Liver (tissue), 9 donors: ENCODE results near the gene POU5F1. TPM values are rescaled to one million over a fixed set of nuclear protein-coding genes. Genes with fewer than 3 reads are reported as not detected.
"Not testable (repeated sequence)": the region's sequence is repeated elsewhere in the genome, so short reads cannot be mapped to it uniquely, and the experiment has no call there.

Source experiments
- DNase-seq: peaks from one replicate; pipeline ENCODE4 v3.0.0-alpha.2; 2017; ENCODE audit warnings: low spot score
- H3K27ac ChIP-seq, 2 donors: one replicate each; pipeline ENCODE4 v1.7.0; 2013; ENCODE audit warnings: inconsistent platforms in 2 of 2, low read length in 2 of 2, control low read depth in 1 of 2, low read depth in 1 of 2, mild to moderate bottlenecking in 1 of 2
- H3K27me3 ChIP-seq, 4 donors: one replicate each; pipeline versions ENCODE4 v1.6.1 to v1.7.0; 2013; ENCODE audit warnings: low read length in 3 of 4, inconsistent platforms in 1 of 4, mild to moderate bottlenecking in 1 of 4, moderate library complexity in 1 of 4; ENCODE audit not compliant: control insufficient read depth in 4 of 4, insufficient read depth in 4 of 4
- H3K36me3 ChIP-seq, 4 donors: one replicate each; pipeline versions ENCODE4 v1.6.1 to v1.7.0; 2013; ENCODE audit warnings: low read length in 3 of 4, mild to moderate bottlenecking in 3 of 4, low read depth in 1 of 4, moderate library complexity in 1 of 4; ENCODE audit not compliant: control insufficient read depth in 4 of 4, insufficient read depth in 3 of 4
- H3K4me1 ChIP-seq, 4 donors: one replicate each; pipeline versions ENCODE4 v1.6.1 to v1.7.0; 2013; ENCODE audit warnings: low read length in 3 of 4, mild to moderate bottlenecking in 3 of 4, moderate library complexity in 1 of 4; ENCODE audit not compliant: control insufficient read depth in 4 of 4, insufficient read depth in 4 of 4
- H3K4me3 ChIP-seq, 3 donors: one replicate each; pipeline versions ENCODE4 v1.6.1 to v1.7.0; 2013; ENCODE audit warnings: low read length in 3 of 3, control low read depth in 1 of 3, low read depth in 1 of 3, mild to moderate bottlenecking in 1 of 3
- H3K9ac ChIP-seq, 2 donors: one replicate each; pipeline ENCODE4 v1.7.0; 2013; ENCODE audit warnings: low read length in 2 of 2, mild to moderate bottlenecking in 2 of 2, moderate library complexity in 2 of 2, control low read depth in 1 of 2, low read depth in 1 of 2
- H3K9me3 ChIP-seq, 4 donors: one replicate each; pipeline versions ENCODE4 v1.6.1 to v1.7.0; 2013; ENCODE audit warnings: low read length in 3 of 4; ENCODE audit not compliant: control insufficient read depth in 4 of 4
- FOXA1 ChIP-seq: IDR thresholded peaks from 2 replicates; pipeline ENCODE4 v1.6.1; 2016; ENCODE audit warnings: antibody characterized with exemption
- GABPA ChIP-seq, 2 donors: IDR thresholded peaks in 1 of 2; conservative IDR thresholded peaks in 1 of 2; 2 replicates each; pipeline ENCODE4 v1.6.1; 2016; ENCODE audit warnings: antibody characterized with exemption in 2 of 2, mild to moderate bottlenecking in 1 of 2, moderate library complexity in 1 of 2
- JUND ChIP-seq, 2 donors: IDR thresholded peaks; 2 replicates each; pipeline ENCODE4 v1.6.1; 2016; ENCODE audit warnings: antibody characterized with exemption in 2 of 2
- RXRA ChIP-seq, 2 donors: IDR thresholded peaks; 2 replicates each; pipeline ENCODE4 v1.6.1; 2017 to 2018; ENCODE audit warnings: antibody characterized with exemption in 2 of 2, mild to moderate bottlenecking in 1 of 2
- TAF1 ChIP-seq: conservative IDR thresholded peaks from 2 replicates; pipeline ENCODE4 v1.6.1; 2016; ENCODE audit warnings: antibody characterized with exemption, mild to moderate bottlenecking
- WGBS: extraction: QIAGEN DNeasy Blood & Tissue Kit; methylation state at CpG from one replicate; pipeline ENCODE4 v1.1.7; 2013; 5-methylcytosine and 5-hydroxymethylcytosine counted together
- polyA plus RNA-seq, 2 donors: library from polyadenylated mRNA; stranded (reverse) in 1 of 2; unstranded in 1 of 2; fragments of 200-250 nt in 1 of 2; fragments of >200 nt in 1 of 2; fragmentation: Nextera tagmentation in 1 of 2; extraction: Ambion mirVana in 1 of 2; gene quantifications; one replicate each; pipeline versions ENCODE4 v1.2.1 to v1.2.3, GENCODE V29; 2013 to 2015
- total RNA-seq, 2 donors: library from RNA; depleted of rRNA; stranded (reverse); fragments of >200 nt; gene quantifications; one replicate each; pipeline ENCODE4 v1.2.3, GENCODE V29; 2014
- TF ChIP-seq, protein P1 (sequence below): IDR thresholded peaks from 2 replicates; pipeline ENCODE4 v1.6.1; 2016; ENCODE audit warnings: antibody characterized with exemption
- TF ChIP-seq, protein P2 (sequence below): IDR thresholded peaks from 2 replicates; pipeline ENCODE4 v1.6.1; 2016; ENCODE audit warnings: antibody characterized with exemption
- TF ChIP-seq, protein P3 (sequence below): fragments of 150-350 bp; IDR thresholded peaks from 2 replicates; pipeline ENCODE4 v1.5.1; 2017; ENCODE audit warnings: improper control_type of control experiment, low read depth, low read length; ENCODE audit not compliant: missing input control
- TF ChIP-seq, protein P4 (sequence below): IDR thresholded peaks from 2 replicates; pipeline ENCODE4 v1.6.1; 2016; ENCODE audit warnings: antibody characterized with exemption
- donor health status: healthy.
- donor health status: healthy.
- donor health status: healthy.
- donor health status: healthy.
- donor health status: healthy.

The POU5F1 gene
- total and polyA plus RNA-seq, 4 donors: 0.32 to 3.2 TPM; not detected in 2

DNA sequence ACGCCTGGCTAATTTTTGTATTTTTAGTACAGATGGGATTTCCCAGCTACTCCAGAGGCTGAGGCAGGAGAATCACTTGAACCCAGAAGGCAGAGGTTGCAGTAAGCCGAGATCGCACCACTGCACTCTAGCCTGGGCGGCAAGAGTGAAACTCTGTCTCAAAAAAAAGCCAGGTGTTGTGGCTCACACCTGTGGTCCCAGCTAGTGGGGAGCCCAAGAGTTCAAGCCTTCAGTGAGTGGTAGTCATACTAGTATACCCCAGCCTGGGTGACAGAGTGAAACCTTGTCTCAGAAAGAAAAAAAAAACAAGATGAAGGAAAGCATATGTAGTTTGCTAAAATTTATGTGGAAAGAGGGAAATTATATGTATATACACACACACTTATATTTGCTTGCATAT lies 20.0 kb upstream of the POU5F1 start:
- Histone ChIP-seq H3K27me3 (no peaks in the 10 kb centered on the region), H3K4me3 (no peak overlapping the region), H3K27ac (no peak overlapping the region), H3K4me1 (no peaks in the 10 kb centered on the region), H3K36me3 (peaks cover 0 to 2% (median 0%) of the 10 kb centered on the region in 4 donors), H3K9me3 (no peaks in the 10 kb centered on the region), H3K9ac (no peak overlapping the region)
- no peak for DNase-seq
- TF ChIP-seq, protein P1, sequence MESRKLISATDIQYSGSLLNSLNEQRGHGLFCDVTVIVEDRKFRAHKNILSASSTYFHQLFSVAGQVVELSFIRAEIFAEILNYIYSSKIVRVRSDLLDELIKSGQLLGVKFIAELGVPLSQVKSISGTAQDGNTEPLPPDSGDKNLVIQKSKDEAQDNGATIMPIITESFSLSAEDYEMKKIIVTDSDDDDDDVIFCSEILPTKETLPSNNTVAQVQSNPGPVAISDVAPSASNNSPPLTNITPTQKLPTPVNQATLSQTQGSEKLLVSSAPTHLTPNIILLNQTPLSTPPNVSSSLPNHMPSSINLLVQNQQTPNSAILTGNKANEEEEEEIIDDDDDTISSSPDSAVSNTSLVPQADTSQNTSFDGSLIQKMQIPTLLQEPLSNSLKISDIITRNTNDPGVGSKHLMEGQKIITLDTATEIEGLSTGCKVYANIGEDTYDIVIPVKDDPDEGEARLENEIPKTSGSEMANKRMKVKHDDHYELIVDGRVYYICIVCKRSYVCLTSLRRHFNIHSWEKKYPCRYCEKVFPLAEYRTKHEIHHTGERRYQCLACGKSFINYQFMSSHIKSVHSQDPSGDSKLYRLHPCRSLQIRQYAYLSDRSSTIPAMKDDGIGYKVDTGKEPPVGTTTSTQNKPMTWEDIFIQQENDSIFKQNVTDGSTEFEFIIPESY: no peak
- no peak for TF ChIP-seq FOXA1
- no peak for TF ChIP-seq GABPA (IDR thresholded peaks at IDR 0.05 in 1 of 2, conservative IDR thresholded peaks at IDR 0.05 in 1 of 2)
- TF ChIP-seq, protein P2, sequence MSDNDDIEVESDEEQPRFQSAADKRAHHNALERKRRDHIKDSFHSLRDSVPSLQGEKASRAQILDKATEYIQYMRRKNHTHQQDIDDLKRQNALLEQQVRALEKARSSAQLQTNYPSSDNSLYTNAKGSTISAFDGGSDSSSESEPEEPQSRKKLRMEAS: no peak
- TF ChIP-seq, protein P3, sequence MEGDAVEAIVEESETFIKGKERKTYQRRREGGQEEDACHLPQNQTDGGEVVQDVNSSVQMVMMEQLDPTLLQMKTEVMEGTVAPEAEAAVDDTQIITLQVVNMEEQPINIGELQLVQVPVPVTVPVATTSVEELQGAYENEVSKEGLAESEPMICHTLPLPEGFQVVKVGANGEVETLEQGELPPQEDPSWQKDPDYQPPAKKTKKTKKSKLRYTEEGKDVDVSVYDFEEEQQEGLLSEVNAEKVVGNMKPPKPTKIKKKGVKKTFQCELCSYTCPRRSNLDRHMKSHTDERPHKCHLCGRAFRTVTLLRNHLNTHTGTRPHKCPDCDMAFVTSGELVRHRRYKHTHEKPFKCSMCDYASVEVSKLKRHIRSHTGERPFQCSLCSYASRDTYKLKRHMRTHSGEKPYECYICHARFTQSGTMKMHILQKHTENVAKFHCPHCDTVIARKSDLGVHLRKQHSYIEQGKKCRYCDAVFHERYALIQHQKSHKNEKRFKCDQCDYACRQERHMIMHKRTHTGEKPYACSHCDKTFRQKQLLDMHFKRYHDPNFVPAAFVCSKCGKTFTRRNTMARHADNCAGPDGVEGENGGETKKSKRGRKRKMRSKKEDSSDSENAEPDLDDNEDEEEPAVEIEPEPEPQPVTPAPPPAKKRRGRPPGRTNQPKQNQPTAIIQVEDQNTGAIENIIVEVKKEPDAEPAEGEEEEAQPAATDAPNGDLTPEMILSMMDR: no peak
- TF ChIP-seq RXRA (IDR thresholded peaks at IDR 0.05): no peak
- WGBS: 81% methylated on average over 4 of the region's 4 CpGs

DNA sequence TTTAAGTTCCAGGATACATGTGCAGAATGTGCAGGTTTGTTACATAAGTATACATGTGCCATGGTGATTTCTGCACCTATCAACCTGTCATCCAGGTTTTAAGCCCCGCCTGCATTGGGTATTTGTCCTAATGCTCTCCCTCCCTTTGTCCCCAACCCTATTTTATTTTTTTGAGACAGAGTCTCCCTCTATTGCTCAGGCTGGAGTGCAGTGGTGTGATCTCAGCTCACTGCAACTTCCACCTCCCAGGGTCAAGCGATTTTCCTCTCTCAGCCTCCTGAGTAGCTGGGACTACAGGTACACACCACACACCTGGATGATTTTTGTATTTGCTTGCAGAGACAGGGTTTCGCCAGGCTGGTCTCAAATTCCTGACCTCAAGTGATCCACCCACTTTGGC lies 18.7 kb upstream of the POU5F1 start:
- H3K9ac ChIP-seq, H3K4me1 ChIP-seq, H3K9me3 ChIP-seq, H3K27ac ChIP-seq, H3K27me3 ChIP-seq, DNase-seq, H3K4me3 ChIP-seq, H3K36me3 ChIP-seq: not testable (repeated sequence)
- WGBS: 91% methylated on average over 3 of the region's 3 CpGs

DNA sequence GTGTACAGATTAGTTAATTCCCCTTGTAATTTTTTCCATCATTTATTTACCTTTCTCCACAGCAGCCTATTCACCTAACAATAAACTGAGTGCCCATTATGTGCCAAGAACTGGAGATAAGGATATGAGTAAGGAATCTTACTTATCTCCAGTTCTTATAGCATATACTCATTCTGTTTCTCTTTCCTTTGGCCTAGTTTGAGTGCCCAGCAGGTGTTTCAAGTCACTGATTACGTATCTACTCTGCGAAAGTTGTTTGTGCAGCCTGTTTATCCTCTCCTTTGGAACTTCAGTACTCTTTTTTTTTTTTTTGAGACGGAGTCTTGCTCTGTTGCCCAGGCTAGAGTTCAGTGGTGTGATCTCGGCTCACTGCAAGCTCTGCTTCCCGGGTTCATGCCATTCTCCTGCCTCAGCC lies 17.3 kb upstream of the POU5F1 start:
- 68% methylated on average over 5 of the region's 5 CpGs for WGBS
- Histone ChIP-seq H3K27me3 (no peaks in the 10 kb centered on the region), H3K27ac (no peak overlapping the region), H3K9ac (no peak overlapping the region), H3K4me3 (no peak overlapping the region), H3K4me1 (peaks cover 0 to 2% (median 1%) of the 10 kb centered on the region in 4 donors), H3K36me3 (no peaks in the 10 kb centered on the region), H3K9me3 (no peaks in the 10 kb centered on the region)
- TF ChIP-seq TAF1: no peak
- TF ChIP-seq, protein P4, sequence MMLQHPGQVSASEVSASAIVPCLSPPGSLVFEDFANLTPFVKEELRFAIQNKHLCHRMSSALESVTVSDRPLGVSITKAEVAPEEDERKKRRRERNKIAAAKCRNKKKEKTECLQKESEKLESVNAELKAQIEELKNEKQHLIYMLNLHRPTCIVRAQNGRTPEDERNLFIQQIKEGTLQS: no peak
- no peak for TF ChIP-seq JUND (IDR thresholded peaks at IDR 0.05)
- DNase-seq: no peak
